ENCODE data around the gene KLK8.
"Not testable (repeated sequence)": the region's sequence is repeated elsewhere in the genome, so short reads cannot be mapped to it uniquely, and the experiment has no call there.

Gene KLK8

DNA sequence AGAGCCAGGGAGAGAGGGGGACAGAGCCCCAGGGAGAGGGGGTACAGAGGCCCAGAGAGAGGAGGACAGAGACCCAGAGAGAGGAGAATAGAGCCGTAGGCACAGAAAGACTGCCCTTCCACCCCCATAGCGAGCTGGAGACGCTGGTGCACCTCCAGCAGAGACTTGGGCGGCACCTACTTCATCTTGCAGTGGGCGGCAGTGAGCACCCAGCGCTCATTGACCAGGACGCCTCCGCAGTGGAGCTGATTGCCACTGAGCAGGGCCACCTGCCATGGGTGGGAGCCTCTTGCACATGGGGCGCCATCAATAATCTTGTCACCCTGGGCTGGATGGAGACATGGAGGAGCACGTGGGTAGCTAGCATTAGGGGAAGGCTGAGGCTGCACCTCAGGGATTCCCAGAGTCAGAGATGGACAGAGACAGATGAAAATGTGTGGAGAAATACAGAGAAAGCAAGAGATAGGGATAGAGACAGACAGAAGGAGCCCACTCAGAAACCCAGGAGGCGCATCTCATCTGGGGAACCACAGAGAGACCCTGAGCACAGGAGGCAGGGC is 19.7 kb downstream of the KLK8 start:
- no peak for DNase-seq

DNA sequence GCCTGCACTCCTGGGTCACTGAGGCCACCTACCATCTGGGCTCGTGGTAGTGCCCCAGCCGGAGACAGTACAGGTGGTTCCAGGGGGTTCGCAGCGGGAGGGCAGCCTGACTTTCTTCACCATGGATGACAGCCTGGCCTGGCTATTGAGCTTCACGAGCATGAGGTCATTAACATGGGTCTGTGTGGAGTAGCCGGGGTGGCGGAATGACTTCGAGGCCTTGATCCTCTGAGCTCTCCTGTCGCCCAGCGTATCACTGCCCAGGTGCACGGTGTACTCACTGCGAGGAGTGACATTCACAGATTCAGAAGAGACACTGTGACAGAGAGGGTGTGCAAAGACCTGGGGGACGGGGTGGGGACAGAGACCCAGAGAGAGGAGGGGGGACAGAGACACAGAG is 21.2 kb downstream of the KLK8 start:
- no peak for DNase-seq

DNA sequence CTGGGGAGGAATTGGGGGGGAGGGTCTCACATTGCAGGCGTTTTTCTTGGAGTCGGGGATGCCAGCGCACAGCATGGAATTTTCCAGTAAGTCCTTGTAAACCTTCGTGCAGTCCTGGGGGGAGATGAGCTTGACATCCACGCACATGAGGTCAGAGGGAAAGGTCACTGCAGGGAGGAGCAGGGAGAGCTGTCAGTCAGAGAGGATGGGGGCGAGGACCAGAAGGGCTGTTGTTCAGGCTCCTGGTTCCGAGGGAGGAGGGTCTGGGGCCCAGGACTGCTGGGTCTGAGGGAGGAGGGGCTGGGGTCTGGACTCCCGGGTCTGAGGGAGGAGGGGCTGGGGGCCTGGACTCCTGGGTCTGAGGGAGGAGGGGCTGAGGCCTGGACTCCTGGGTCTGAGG is 21.6 kb downstream of the KLK8 start:
- DNase-seq, result no peak

DNA sequence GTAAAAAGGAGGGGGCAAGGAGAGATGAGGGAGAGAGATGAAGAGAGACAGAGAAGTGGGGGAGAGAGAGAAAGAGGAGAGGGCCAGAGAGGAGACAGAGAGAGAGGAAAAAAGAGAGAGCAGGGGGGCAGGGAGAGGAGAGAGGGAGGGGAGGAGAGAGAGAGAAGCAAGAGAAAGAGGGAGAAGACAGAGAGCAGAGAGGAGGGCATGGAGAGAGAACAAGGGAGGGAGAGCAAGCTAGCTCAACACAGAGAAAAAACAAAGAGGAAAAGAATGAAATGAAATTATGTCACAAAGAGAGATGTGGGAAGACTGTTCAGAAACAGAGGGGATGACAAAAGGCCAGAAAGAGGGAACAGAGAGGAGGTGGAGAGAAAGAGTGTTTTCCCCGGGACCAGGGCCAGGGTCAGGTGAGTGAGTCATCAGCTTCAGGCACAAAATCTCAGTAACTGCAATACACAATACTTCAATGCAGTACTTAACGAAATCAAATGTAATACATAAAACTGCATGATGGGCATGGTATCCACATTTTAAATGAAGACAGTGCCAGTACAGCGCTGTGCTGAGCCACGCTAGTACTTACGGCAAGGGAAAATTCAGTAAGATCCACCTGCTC is 22.5 kb downstream of the KLK8 start:
- DNase-seq, result no peak

DNA sequence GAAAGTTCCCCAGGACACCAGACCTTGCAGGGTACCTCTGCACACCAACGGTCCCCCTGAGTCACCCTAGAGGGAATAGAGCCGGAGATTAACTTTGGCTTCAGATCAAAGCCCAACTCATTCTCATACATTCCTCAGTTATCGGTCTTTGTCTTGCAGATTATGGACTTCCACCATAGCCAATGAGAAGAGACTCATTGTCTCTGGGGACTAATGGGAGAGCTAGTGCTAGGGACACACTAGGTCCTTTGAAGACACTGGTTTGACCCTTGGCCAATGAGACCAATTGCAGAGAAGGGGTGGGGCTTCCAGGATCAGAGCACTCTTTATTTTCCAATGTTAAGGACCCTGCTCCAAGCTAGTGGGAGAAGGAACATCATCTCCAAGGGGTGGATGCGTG is 23.8 kb downstream of the KLK8 start:
- no peak for DNase-seq

DNA sequence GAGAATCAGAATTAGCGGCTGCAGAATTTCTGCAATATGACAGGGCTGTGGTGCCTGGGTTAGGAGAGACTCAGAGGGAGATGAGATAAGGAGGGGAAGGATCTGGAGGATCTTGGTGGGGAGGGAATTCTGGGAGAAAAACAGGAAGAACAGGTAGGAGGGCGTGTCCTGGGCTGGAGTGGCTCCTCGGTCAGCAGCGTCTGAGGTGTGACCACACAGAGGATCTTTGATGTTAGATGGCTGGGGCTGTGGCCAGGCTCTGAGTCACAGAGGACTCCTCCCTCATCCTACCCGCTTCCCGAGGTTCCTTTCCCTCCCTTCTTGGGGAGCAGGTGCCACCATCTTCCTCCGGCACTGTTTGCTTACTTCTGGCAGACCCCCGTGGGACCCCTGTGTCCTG is 25.6 kb downstream of the KLK8 start:
- no peak for DNase-seq

DNA sequence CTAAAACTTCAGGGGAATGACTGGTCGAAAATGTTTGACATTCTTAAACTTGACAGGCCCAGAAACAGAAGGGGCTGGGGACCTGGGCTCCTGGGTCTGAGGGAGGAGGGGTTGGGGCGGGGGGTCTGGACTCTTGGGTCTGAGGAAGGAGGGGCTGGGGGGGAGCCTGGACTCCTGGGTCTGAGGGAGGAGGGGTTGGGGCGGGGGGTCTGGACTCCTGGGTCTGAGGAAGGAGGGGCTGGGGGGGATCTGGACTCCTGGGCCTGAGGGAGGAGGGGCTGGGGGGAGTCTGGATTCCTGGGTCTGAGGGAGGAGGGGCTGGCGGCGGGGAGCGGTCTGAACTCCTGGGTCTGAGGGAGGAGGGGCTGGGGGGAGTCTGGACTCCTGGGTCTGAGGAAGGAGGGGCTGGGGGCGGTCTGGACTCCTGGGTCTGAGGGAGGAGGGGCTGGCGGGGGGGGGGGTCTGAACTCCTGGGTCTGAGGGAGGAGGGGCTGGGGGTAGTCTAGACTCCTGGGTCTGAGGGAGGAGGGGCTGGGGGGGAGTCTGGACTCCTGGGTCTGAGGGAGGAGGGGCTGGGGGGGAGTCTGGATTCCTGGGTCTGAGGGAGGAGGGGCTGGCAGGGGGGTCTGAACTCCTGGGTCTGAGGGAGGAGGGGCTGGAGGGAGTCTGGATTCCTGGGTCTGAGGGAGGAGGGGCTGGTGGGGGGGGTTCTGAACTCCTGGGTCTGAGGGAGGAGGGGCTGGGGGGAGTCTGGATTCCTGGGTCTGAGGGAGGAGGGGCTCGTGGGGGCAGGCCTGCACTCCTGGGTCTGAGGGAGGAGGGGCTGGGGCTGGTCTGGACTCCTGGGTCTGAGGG is 26.5 kb downstream of the KLK8 start:
- no peak for DNase-seq

DNA sequence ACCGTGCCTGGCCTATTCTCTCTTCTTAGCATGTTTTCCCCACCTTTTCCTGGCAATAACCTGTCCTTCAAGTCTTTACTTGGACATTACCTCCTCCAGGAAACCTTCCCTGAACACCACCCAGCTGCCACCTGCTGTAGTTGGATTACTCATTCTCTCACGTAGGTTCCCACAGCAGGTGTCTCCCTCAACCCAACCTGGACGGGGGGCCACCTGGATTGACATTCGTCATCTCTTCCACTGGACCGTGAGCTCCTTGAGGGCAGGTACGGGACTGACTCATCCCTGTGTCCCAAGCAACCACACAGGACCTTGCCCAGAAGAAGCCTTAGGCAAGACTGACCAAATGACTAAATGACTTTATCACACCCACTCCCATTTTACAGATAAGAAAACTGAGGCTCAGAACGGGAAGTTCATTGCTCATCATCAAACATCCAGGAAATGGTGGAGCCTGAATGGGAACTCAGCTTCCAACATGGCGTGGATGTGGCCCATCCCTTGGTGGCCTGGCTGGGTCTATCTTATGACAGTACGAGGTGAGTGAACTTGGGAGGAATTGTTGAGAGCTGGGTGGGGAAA is 28.5 kb downstream of the KLK8 start:
- no peak for DNase-seq

DNA sequence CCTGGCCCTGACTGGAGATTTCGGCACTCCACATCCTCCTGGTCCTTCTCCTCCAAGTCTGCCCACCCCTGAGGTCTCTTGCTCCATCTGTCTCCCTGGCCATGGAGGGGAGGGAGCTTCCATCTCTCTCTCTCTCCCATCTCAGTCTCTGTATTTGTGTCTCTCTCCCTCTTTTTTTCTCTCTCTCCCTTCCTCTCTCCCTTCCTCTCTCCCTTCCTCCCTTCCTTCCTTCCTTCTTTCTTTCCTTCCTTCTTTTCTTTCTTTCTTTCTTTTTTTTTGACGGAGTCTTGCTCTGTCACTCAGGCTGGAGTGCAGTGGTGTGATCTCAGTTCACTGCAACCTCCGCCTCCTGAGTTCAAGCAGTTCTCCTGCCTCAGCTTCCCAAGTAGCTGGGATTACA is 31.6 kb downstream of the KLK8 start:
- not testable (repeated sequence) for DNase-seq

DNA sequence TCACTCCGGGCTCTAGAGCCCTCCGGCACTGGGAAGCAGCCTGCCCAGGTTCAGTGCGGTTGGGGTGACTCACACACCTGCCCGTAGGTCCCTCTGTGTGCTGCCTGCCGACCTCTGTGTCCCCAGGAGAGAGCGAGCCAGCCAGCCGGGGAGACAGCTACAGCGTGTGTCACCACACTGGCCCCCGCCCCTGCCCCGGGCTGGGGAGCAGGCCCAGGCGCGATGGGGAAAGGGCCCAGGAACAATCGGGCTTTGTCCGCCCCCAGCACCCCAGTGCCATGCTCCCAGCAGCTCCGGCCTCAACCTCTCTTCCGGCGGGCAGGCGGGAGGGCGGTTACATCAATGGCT is 32.0 kb downstream of the KLK8 start, which contains the start of gene KLK6:
TSS of gene KLK6 (minus strand) at position 179 of the 348 bp plus-strand sequence. CDS start 1,487 bp downstream, outside the sequence.
- DNase-seq, result no peak

DNA sequence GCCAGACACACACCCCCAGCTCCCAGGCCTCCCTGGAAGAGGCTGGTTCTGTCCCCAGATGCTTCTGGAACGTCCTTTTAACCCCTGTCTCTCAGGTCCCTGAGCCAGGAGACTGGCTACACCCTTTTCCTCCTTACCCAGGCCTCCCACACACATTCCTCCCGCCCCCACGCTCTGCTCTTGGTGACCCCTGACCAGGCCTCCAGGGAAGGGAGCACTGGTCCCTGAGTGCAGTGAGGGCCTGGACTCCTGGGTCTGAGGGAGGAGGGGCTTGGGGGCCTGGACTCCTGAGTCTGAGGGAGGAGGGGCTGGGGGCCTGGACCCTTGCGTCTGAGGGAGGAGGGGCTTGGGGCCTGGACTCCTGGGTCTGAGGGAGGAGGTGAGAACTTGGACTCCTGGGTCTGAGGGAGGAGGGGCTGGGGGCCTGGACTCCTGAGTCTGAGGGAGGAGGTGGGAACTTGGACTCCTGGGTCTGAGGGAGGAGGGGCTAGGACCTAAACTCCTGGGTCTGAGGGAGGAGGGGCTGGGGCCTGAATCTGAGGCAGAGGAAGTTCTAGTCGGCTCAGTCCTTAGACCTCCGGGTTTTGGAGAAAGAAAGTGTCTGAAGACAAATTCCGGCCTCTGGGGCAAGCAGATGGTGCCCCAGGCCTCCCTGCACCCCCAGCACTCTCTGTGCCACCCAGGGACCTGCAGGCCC is 32.5 kb downstream of the KLK8 start:
- DNase-seq, result no peak

DNA sequence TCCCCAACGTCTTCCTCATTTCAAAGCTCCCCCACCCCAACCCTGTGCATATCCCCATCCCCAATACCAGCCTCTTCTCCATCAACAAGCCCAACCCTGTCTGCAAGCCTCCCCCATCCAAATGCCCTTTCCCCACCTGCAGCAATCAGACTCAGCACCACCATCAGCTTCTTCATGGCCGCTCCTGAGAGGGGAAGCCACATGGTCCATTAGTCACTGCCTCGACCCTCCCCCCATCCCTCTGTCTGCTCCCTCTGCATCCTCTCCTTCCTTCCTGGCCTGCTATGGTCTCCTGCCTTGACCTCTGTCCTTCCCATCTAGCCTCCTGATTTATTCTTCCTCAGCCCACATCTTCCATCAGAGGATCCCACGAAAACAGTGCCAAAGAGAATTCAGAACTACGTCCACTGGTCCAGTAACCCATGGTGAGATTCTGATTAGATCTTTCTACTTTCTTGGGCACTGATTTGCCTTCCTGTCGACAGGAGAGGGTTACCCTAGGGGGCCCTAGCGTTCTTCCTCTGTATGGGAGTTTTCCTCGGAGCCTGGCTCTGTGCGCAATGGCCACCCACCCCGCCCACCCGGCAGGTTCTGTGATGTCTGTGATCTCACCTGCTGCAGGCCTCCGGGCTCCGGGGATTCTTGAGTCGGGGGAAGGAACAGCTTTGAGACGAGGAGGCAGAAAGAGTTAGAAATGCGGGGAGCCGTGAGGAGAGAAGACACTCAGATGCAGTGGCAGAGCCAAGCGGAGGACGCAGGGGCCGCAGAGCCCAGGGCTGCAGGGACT is 33.3 kb downstream of the KLK8 start:
- DNase-seq, result no peak

DNA sequence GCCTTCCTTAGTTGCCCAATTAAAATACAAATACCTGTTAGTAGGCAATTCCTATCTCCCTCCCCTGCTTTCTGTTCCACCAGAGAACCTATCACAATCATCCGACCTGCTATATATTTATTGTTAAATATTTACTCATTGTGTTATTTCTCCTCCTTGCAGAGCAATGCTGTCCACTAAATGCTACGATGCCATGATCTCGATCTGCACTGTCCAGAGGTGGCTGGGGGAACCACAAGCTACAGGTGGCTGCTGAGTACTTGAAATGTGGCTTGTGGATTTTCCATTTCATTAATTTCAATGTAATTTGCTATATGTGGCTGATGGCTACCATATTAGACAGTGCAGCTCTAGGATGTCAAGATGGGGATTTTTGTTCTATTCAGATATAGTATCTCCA is 37.1 kb downstream of the KLK8 start:
- DNase-seq, result no peak

DNA sequence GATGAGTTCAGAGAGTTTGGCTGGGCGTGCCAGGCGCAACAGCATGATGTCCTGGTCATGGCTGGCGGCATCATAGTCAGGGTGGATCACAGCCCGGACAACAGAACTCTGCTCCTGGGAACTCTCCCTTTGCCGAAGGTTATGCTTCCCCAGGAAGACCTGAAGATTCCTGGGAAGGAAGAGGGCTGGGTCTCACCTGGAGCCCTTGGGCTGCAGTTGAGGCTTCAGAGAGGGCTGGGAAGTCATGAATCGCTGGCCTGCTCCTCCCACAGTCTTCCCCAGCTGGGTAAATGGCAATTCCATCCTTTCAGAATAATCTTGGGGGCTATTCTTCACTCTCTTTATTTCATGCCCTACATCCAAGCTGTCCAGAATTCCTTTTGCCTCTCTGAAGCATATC is 38.0 kb downstream of the KLK8 start:
- no peak for DNase-seq

DNA sequence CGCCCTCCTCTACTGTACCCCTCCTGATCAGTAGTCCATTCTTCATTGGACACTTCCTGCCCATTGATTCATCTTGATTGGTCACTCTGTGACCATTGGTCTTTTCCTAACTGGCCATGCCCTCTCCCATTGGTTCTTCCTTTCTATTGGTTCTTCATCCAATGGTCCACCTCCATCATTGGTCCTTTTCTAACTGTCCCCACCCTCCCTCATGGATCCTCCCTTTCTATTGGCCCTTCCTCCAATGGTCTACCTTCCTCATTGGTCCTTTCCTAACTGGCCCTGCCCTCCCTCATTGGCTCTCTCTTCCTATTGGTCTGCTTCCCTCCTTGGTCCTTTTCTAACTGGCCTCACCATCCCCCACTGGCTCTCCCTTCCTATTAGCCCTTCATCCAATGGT is 39.2 kb downstream of the KLK8 start:
- no peak for DNase-seq

DNA sequence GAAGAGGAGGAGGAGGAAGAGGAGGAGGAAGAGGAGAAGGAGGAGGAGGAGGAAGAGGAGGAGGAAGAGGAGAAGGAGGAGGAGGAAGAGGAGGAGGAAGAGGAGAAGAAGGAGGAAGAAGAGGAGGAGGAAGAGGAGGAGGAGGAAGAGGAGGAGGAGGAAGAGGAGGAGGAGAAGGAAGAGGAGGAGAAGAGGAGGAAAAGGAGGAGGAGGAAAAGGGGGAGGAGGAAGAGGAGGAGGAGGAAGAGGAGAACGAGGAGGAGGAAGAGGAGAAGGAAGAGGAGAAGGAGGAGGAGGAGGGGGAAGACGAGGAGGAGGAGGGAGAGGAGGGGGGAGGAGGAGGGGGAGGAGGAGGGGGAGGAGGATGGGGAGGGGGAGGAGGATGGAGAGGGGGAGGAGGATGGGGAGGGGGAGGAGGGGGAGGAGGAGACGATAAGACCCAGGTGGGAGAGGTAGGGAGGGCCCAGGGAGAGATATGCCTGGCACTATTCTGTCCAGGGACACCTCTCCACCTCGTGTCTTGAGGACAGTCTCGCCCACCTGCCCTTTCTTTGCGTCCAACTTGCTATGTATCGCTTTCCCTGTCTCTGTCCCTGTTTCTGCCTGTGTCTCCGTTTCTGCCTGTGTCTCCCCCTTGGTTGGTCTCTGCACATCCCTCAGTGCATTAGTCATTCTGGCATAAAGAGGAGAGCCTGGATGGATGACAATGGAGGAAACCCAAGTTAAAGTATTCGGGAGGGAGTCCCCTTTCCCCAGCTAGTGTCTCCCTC is 41.5 kb downstream of the KLK8 start:
- no peak for DNase-seq

DNA sequence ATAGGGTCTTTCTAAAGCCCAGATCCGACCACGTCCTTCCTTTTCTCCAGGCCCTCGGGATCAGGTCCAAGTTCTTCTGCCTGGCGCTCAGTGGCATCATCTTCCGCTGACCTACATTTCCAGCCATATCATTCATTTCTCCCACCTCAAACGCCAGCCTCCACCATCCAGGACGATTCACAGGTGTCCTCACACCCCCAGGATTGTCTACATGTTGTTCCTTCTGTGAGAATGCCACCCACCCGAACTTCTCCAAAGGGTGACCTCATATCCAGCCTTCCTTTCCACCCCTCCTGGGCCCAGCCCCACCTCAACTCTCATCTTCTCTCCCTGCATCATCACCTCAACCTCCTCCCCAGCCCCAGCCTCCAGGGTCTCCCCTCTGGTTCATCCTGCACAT is 43.8 kb downstream of the KLK8 start:
- no peak for DNase-seq

DNA sequence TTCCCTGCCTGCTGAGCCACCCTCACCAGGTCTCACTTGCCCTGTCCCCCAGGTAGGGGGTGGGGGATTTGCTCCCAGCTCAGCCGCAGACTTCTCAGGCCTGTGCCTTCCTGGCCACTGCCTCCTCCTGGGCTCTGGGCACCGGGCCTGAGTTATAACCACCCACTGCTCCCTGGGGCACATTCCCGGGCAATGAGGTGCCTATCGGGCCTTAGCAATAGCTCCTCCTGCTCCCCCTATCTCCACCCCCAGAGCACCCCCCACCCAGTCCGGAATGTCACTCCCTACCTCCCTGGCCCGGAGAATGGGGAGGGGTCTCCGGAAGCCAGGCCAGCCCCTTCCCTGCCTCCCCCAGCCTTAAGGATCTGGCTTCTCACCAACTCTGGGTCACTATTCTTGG is 48.5 kb downstream of the KLK8 start, which contains the start of gene KLK5:
TSS of gene KLK5 (minus strand) at position 129 of the 400 bp plus-strand sequence. CDS start 381 bp downstream, outside the sequence.
- no peak for DNase-seq

DNA sequence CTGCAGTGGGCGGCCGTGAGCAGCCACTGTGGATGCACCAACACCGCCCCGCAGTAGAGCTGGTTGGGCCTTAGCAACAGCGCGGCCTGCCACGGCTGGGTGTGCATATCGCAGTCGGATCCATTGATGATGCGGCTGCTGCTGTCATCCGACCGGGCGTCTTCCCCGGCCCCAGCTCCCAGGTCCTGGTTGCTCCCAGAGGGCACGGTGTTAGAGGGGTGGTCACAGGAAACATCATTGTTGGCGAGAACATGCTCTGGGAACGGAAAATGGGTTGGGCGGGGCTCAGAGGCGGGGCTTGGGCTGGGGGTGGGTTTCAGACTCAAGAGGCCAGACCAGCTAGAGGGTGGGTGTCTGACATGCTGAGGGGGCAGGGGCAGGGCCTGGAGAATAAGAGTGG is 51.5 kb downstream of the KLK8 start:
- DNase-seq, result no peak

DNA sequence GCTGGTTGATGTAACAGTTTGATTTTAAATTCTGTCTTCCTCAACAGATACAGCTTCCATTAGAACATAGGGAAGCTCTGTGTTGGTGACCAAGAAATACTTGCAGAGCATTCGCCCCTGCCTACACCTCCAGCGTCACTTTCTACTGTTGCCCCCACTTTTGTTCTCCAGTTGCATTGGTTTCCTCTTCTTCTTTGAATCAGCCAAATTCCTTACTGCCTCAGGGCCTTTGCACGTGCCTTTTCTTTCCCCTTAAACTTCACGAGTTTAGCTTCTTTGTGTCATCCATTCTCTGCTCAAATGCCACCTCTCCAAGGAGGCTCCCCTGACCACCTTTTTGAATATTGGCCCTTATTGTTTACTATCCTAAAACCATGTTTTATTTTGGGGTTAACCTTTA is 54.3 kb downstream of the KLK8 start:
- no peak for DNase-seq
